GM12891 (cell line): ENCODE measurements around the gene MFNG.

Experiments used
- DNase-seq: peaks from one replicate; pipeline ENCODE4 v3.0.0; 2011; ENCODE audit warnings: low spot score; ENCODE audit not compliant: insufficient read length
- FAIRE-seq: peaks from 2 replicates; lab custom pipeline; 2011; peaks lifted over from hg19 to GRCh38; lab: Jason Lieb, UNC
- PAX5 ChIP-seq: IDR thresholded peaks from 2 replicates; pipeline ENCODE4 v1.6.1; 2011; ENCODE audit warnings: low read length, moderate library complexity, mild to moderate bottlenecking; ENCODE audit not compliant: insufficient read depth, severe bottlenecking
- POLR2A ChIP-seq: IDR thresholded peaks from 2 replicates; pipeline ENCODE4 v1.6.1; 2011; ENCODE audit warnings: low read depth, low read length, control low read depth
- POLR2AphosphoS5 ChIP-seq: IDR thresholded peaks from 2 replicates; pipeline ENCODE4 v1.6.1; 2011; ENCODE audit warnings: low read depth, low read length, control low read depth
- POU2F2 ChIP-seq: IDR thresholded peaks from 2 replicates; pipeline ENCODE4 v1.6.1; 2011; ENCODE audit warnings: low read depth, mild to moderate bottlenecking, control low read depth, low read length, moderate library complexity
- SPI1 ChIP-seq: IDR thresholded peaks from 2 replicates; pipeline ENCODE4 v1.6.1; 2011; ENCODE audit warnings: low read depth, low read length, control low read depth
- TAF1 ChIP-seq: IDR thresholded peaks from 2 replicates; pipeline ENCODE4 v1.6.1; 2011; ENCODE audit warnings: low read depth, low read length, control low read depth

The MFNG gene

GRCh38 chr22:37419969-37420685 is 66.1 kb downstream of the MFNG start:
- TF ChIP-seq POLR2AphosphoS5 (no peak), POU2F2 (no peak), SPI1 (no peak), TAF1 (no peak), POLR2A (no peak), PAX5 (no peak)
- no peak for FAIRE-seq
- DNase-seq: no peak

GRCh38 chr22:37419370-37419968 is 66.7 kb downstream of the MFNG start:
- DNase-seq (no peak), FAIRE-seq (peak; percentile 13)
- TF ChIP-seq TAF1: no peak
- no peak for TF ChIP-seq POLR2A
- TF ChIP-seq POU2F2: no peak
- no peak for TF ChIP-seq PAX5
- TF ChIP-seq POLR2AphosphoS5: no peak
- TF ChIP-seq SPI1: no peak
